SJSA1 (cell line): ENCODE results near the gene NUP35. TPM values are rescaled to one million over a fixed set of nuclear protein-coding genes. Genes with fewer than 3 reads are reported as not detected.
A peak's percentile ranks its signal among the peaks of the same experiment; 100 is the strongest.

Experiments used
- DNase-seq, 2 experiments: peaks; one replicate each; pipeline ENCODE4 v3.0.0-alpha.2; 2015 to 2020; ENCODE audit warnings: low spot score in 2 of 2, low read depth in 1 of 2
- H3K27ac ChIP-seq: fragments of 250-450 bp; sonication (Bioruptor Pico); 2 replicates; pipeline ENCODE4 v1.5.1; 2020; ENCODE audit warnings: mild to moderate bottlenecking, moderate library complexity
- H3K27me3 ChIP-seq: fragments of 250-450 bp; sonication (Bioruptor Pico); replicated peaks from 2 replicates; pipeline ENCODE4 v1.5.1; 2020; ENCODE audit warnings: mild to moderate bottlenecking, moderate library complexity
- H3K36me3 ChIP-seq: fragments of 250-450 bp; sonication (Bioruptor Pico); 2 replicates; pipeline ENCODE4 v1.5.1; 2020; ENCODE audit warnings: mild to moderate bottlenecking
- H3K4me1 ChIP-seq: fragments of 250-450 bp; sonication (Bioruptor Pico); replicated peaks from 2 replicates; pipeline ENCODE4 v1.6.1; 2021; ENCODE audit warnings: mild to moderate bottlenecking
- H3K4me3 ChIP-seq: fragments of 250-450 bp; sonication (Bioruptor Pico); 2 replicates; pipeline ENCODE4 v1.5.1; 2020; ENCODE audit warnings: mild to moderate bottlenecking
- H3K9me3 ChIP-seq: fragments of 250-450 bp; sonication (Bioruptor Pico); replicated peaks from 2 replicates; pipeline ENCODE4 v1.5.1; 2020; ENCODE audit warnings: mild to moderate bottlenecking
- total RNA-seq: library from RNA; depleted of rRNA; stranded (reverse); fragments of >200 nt; shearing (Covaris generic); gene quantifications from 2 replicates; pipeline ENCODE4 v1.2.3, GENCODE V29; 2014; rRNA removed

The NUP35 gene
- total RNA-seq, 1 experiment from 2014 or later: 47.8 TPM

- no peaks in the 10 kb centered on the region for H3K27me3 ChIP-seq
- no peak overlapping the region for H3K27ac ChIP-seq
- H3K4me1 ChIP-seq: no peaks in the 10 kb centered on the region
- DNase-seq: no peak
- H3K4me3 ChIP-seq: no peak overlapping the region
- H3K9me3 ChIP-seq: no peaks in the 10 kb centered on the region
- no peaks in the 10 kb centered on the region for H3K36me3 ChIP-seq
Observed at GRCh38 chr2:183195998-183196409, 71.8 kb downstream of the NUP35 start.

- H3K36me3 ChIP-seq: no peaks in the 10 kb centered on the region
- H3K27me3 ChIP-seq: no peaks in the 10 kb centered on the region
- DNase-seq: no peak
- no peaks in the 10 kb centered on the region for H3K9me3 ChIP-seq
- H3K4me3 ChIP-seq: no peak overlapping the region
- no peak overlapping the region for H3K27ac ChIP-seq
- peaks cover 19% of the 10 kb centered on the region for H3K4me1 ChIP-seq
Observed at GRCh38 chr2:183204397-183204796, 80.2 kb downstream of the NUP35 start.

GRCh38 chr2:183207110-183207509 lies 82.9 kb downstream of the NUP35 start:
- peaks cover 19% of the 10 kb centered on the region for H3K4me1 ChIP-seq
- H3K27me3 ChIP-seq: no peaks in the 10 kb centered on the region
- H3K9me3 ChIP-seq: no peaks in the 10 kb centered on the region
- H3K27ac ChIP-seq: peak overlapping the region; percentile 67
- peak; percentile 55 to 71 for DNase-seq
- H3K36me3 ChIP-seq: no peaks in the 10 kb centered on the region
- no peak overlapping the region for H3K4me3 ChIP-seq

DNA sequence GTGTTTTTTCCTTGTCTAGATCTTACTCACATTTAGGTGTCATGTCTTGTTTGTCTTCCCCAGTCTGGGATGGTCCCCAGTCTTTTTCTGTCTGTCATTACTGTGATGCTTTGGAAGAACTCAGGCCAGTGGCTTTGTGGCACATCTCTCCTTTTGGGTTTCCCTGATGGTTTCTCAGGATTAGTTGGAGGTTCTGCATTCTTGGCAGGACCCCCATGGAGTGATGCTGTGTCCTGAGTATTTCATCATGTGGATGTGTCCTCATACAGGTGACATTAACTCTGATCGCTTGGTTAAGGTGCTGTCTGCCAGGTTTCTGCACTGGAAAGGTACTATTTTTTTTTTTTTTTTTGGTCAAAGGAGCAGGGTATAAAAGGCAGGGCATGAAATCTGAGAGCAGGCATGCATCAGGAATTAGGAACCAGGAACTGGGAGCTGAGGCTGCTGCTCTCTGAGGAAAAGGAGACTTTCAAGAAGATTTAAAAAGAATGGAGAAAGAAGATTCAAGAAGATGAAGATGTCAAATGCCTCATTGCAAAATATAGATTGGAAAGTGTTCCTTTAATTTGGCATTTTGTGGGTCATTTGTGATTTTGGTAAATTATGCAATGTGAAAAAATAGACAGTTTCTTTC lies 85.3 kb downstream of the NUP35 start:
- H3K36me3 ChIP-seq: no peaks in the 10 kb centered on the region
- peaks cover 19% of the 10 kb centered on the region for H3K4me1 ChIP-seq
- H3K9me3 ChIP-seq: no peaks in the 10 kb centered on the region
- no peak overlapping the region for H3K27ac ChIP-seq
- DNase-seq: no peak
- H3K27me3 ChIP-seq: no peaks in the 10 kb centered on the region
- H3K4me3 ChIP-seq: no peak overlapping the region

Other genes starting within 250 kb of the NUP35 start
- gene NCKAP1, start 86.0 kb upstream of the NUP35 start, total RNA-seq: 96.6 and 195 TPM in 2 replicates
- 5.1 and 8.5 TPM in 2 replicates for gene DUSP19, start 45.7 kb upstream of the NUP35 start, total RNA-seq